ENCODE results near the gene DISC1. TPM values are rescaled to one million over a fixed set of nuclear protein-coding genes. Genes with fewer than 3 reads are reported as not detected.

DISC1 gene
- total and polyA plus RNA-seq, 2 of the 13 experiments (the other 11 are each of a cell fraction or from before 2014, with no cell fraction given), result 4.2 to 4.6 TPM

DNA sequence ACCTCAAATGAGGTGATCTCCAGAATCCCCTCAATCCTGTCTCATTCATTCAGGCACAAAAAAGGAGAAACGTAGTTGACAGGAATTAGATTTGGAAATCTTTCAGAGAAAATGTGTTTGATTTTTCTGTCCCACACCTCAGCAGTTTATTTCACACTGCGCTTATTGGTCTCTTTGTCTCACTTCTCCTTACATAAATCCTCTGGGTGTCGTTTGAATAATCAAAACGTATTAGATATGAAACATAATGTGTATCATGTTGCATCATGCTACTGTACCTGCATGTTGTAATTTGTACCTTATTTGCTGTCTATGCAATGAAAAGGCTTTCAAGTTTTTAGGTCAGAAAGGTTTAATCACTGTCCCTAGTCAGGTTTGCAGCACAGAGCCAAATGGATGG lies 255.7 kb downstream of the DISC1 start (continued):
- TF ChIP-seq, protein P1, sequence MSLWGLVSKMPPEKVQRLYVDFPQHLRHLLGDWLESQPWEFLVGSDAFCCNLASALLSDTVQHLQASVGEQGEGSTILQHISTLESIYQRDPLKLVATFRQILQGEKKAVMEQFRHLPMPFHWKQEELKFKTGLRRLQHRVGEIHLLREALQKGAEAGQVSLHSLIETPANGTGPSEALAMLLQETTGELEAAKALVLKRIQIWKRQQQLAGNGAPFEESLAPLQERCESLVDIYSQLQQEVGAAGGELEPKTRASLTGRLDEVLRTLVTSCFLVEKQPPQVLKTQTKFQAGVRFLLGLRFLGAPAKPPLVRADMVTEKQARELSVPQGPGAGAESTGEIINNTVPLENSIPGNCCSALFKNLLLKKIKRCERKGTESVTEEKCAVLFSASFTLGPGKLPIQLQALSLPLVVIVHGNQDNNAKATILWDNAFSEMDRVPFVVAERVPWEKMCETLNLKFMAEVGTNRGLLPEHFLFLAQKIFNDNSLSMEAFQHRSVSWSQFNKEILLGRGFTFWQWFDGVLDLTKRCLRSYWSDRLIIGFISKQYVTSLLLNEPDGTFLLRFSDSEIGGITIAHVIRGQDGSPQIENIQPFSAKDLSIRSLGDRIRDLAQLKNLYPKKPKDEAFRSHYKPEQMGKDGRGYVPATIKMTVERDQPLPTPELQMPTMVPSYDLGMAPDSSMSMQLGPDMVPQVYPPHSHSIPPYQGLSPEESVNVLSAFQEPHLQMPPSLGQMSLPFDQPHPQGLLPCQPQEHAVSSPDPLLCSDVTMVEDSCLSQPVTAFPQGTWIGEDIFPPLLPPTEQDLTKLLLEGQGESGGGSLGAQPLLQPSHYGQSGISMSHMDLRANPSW (CRISPR knock-in tag; IDR thresholded peaks at IDR 0.05; ENCODE audit: borderline replicate concordance), result no peak
- TF ChIP-seq MTF1 (CRISPR knock-in tag; IDR thresholded peaks at IDR 0.05) (no peak), NFKB2 (CRISPR knock-in tag; IDR thresholded peaks at IDR 0.05; ENCODE audit: borderline replicate concordance) (no peak), ZNF709 (CRISPR knock-in tag; IDR thresholded peaks at IDR 0.05) (no peak), SIX1 (CRISPR knock-in tag; IDR thresholded peaks at IDR 0.05; ENCODE audit: borderline replicate concordance) (no peak)
- TF ChIP-seq, protein P2, sequence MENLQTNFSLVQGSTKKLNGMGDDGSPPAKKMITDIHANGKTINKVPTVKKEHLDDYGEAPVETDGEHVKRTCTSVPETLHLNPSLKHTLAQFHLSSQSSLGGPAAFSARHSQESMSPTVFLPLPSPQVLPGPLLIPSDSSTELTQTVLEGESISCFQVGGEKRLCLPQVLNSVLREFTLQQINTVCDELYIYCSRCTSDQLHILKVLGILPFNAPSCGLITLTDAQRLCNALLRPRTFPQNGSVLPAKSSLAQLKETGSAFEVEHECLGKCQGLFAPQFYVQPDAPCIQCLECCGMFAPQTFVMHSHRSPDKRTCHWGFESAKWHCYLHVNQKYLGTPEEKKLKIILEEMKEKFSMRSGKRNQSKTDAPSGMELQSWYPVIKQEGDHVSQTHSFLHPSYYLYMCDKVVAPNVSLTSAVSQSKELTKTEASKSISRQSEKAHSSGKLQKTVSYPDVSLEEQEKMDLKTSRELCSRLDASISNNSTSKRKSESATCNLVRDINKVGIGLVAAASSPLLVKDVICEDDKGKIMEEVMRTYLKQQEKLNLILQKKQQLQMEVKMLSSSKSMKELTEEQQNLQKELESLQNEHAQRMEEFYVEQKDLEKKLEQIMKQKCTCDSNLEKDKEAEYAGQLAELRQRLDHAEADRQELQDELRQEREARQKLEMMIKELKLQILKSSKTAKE (CRISPR knock-in tag; IDR thresholded peaks at IDR 0.05; ENCODE audit: borderline replicate concordance), result no peak

DNA sequence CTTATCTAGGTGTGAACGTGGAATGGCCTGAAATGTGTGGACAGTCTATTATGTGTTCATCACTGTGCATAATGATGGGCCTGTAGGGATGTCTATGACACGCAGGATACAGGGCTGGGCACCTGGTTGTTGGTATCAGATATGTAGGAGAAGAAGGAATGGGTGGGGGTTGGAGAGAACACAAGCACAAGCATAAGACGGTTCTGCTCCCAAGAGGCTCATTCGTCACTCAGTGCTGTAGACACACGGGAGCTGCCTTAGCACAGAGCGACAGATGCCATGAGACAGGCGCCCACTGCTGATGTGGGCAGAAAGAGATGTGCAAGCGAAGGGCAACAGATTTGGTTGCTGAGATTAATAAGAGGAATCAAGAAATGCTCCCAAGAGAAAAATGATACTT lies 256.2 kb downstream of the DISC1 start:
- ATAC-seq, result no peak
- ChIA-PET CTCF (ENCODE audit: low intra/inter-chr PET ratio, low total read pairs) (no interaction called here), POLR2A (no interaction called here)
- H3K4me1 ChIP-seq (ENCODE audit: insufficient read depth, low read length), result no peaks in the 10 kb centered on the region
- WGBS (ENCODE audit: low lambda C conversion rate), result 88% methylated on average over 8 of the region's 8 CpGs
- no peak for FAIRE-seq
- intact Hi-C loops (cut with micrococcal nuclease; ENCODE audit: unreplicated experiment), result no loop called here
- BruUV-seq (replicated peaks), result no TSS peak
- in situ Hi-C loops (cut with HindIII; ENCODE audit: extremely low pct_ligation_motif_present, low pct_unique_long_range_greater_than_20kb), result no loop called here
- H3K9ac ChIP-seq (ENCODE audit: insufficient read depth, low read depth, low read length), result no peak overlapping the region
- H3K27me3 ChIP-seq (ENCODE audit: control insufficient read depth in 1 of 2, insufficient read depth in 2 of 2, low read length in 2 of 2), result no peaks in the 10 kb centered on the region
- H4K20me1 ChIP-seq (ENCODE audit: insufficient read depth, low read length), result no peaks in the 10 kb centered on the region
- H3K36me3 ChIP-seq (replicated peaks in 1 of 2; ENCODE audit: control insufficient read depth in 1 of 2, insufficient read depth in 2 of 2, low read length in 2 of 2), result no peaks in the 10 kb centered on the region
- H3K27ac ChIP-seq (ENCODE audit: extremely low read length, insufficient read depth, low read length), result no peak overlapping the region
- DNase-seq (ENCODE audit: low spot score), result no peak
- H3K4me2 ChIP-seq (ENCODE audit: low read depth, low read length), result no peak overlapping the region
- H3K4me3 ChIP-seq (replicated peaks in 1 of 3; ENCODE audit: insufficient read depth in 1 of 3, low read depth in 2 of 3, low read length in 3 of 3), result no peak overlapping the region
- H2AFZ ChIP-seq (ENCODE audit: low read length), result no peak overlapping the region
- H3K9me3 ChIP-seq (ENCODE audit: low read length), result no peaks in the 10 kb centered on the region
- no peaks in the 10 kb centered on the region for H3K79me2 ChIP-seq (ENCODE audit: insufficient read depth, low read length)
- TF ChIP-seq, protein P3, sequence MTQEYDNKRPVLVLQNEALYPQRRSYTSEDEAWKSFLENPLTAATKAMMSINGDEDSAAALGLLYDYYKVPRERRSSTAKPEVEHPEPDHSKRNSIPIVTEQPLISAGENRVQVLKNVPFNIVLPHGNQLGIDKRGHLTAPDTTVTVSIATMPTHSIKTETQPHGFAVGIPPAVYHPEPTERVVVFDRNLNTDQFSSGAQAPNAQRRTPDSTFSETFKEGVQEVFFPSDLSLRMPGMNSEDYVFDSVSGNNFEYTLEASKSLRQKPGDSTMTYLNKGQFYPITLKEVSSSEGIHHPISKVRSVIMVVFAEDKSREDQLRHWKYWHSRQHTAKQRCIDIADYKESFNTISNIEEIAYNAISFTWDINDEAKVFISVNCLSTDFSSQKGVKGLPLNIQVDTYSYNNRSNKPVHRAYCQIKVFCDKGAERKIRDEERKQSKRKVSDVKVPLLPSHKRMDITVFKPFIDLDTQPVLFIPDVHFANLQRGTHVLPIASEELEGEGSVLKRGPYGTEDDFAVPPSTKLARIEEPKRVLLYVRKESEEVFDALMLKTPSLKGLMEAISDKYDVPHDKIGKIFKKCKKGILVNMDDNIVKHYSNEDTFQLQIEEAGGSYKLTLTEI (CRISPR knock-in tag; conservative IDR thresholded peaks at IDR 0.05), result no peak
- TF ChIP-seq CENPX (CRISPR knock-in tag; IDR thresholded peaks at IDR 0.05) (no peak), ISL2 (CRISPR knock-in tag; IDR thresholded peaks at IDR 0.05) (no peak), NFRKB (IDR thresholded peaks at IDR 0.05) (no peak), KDM6A (CRISPR knock-in tag; IDR thresholded peaks at IDR 0.05; ENCODE audit: low read depth) (no peak), ZNF781 (CRISPR knock-in tag; IDR thresholded peaks at IDR 0.05; ENCODE audit: borderline replicate concordance, not compliant biosample characterization) (no peak)
